DND-41 (cell line): ENCODE measurements around the gene DDR1.

ENCODE experiments used
- ATAC-seq: fragments of 200-7000 bp; cut with Tn5 transposase; 3 replicates; pipeline ENCODE4 v1.9.1; 2021; ENCODE audit warnings: low read depth; ENCODE audit not compliant: insufficient read depth
- DNase-seq: peaks from one replicate; pipeline ENCODE4 v3.0.0-alpha.2; 2020
- H2AFZ ChIP-seq: 2 replicates; pipeline ENCODE4 v1.6.0; 2012; ENCODE audit warnings: low read depth, low read length
- H3K27ac ChIP-seq: 2 replicates; pipeline ENCODE4 v1.5.1; 2012; ENCODE audit warnings: low read length, inconsistent platforms
- H3K27me3 ChIP-seq: fragments of 200-600 bp; sonication (generic); 2 replicates; pipeline ENCODE4 v1.6.0; 2012; ENCODE audit warnings: low read length, mild to moderate bottlenecking, inconsistent platforms; ENCODE audit not compliant: insufficient read depth, poor library complexity
- H3K36me3 ChIP-seq: 2 replicates; pipeline ENCODE4 v1.5.1; 2012; ENCODE audit warnings: low read length, inconsistent platforms; ENCODE audit not compliant: insufficient read depth
- H3K4me1 ChIP-seq: 2 replicates; pipeline ENCODE4 v1.5.1; 2012; ENCODE audit warnings: mild to moderate bottlenecking, low read length; ENCODE audit not compliant: insufficient read depth
- H3K4me2 ChIP-seq: 2 replicates; pipeline ENCODE4 v1.6.0; 2012; ENCODE audit warnings: mild to moderate bottlenecking, moderate library complexity, low read length, inconsistent platforms; ENCODE audit not compliant: insufficient read depth
- H3K4me3 ChIP-seq, 2 experiments: fragments of 200-600 bp in 1 of 2; shearing (Covaris generic) in 1 of 2; 2 replicates each; pipeline ENCODE4 v1.5.1; 2012 to 2016; ENCODE audit warnings: inconsistent platforms in 2 of 2, low read length in 2 of 2, mild to moderate bottlenecking in 2 of 2, low read depth in 1 of 2, moderate library complexity in 1 of 2
- H3K79me2 ChIP-seq: 2 replicates; pipeline ENCODE4 v1.6.0; 2012; ENCODE audit warnings: low read length, inconsistent platforms; ENCODE audit not compliant: insufficient read depth
- H3K9ac ChIP-seq: 2 replicates; pipeline ENCODE4 v1.6.0; 2012; ENCODE audit warnings: low read depth, mild to moderate bottlenecking, inconsistent platforms, low read length, moderate library complexity
- H3K9me3 ChIP-seq: 2 replicates; pipeline ENCODE4 v1.5.1; 2012; ENCODE audit warnings: low read length, moderate library complexity, mild to moderate bottlenecking, inconsistent platforms; ENCODE audit not compliant: insufficient read depth, severe bottlenecking
- H4K20me1 ChIP-seq: 2 replicates; pipeline ENCODE4 v1.6.0; 2012; ENCODE audit warnings: low read length; ENCODE audit not compliant: insufficient read depth
- EZH2 ChIP-seq: IDR thresholded peaks from 3 replicates; pipeline ENCODE4 v1.6.1; 2012; ENCODE audit warnings: borderline replicate concordance, low read depth, mild to moderate bottlenecking, moderate library complexity, low read length, inconsistent platforms; ENCODE audit not compliant: severe bottlenecking
- TF ChIP-seq, protein P1 (sequence below): IDR thresholded peaks from 2 replicates; pipeline ENCODE4 v1.5.1; 2012; ENCODE audit warnings: borderline replicate concordance, low read length, moderate library complexity, mild to moderate bottlenecking; ENCODE audit not compliant: poor library complexity, severe bottlenecking; ENCODE audit errors: extremely low read depth

The DDR1 gene

DNA sequence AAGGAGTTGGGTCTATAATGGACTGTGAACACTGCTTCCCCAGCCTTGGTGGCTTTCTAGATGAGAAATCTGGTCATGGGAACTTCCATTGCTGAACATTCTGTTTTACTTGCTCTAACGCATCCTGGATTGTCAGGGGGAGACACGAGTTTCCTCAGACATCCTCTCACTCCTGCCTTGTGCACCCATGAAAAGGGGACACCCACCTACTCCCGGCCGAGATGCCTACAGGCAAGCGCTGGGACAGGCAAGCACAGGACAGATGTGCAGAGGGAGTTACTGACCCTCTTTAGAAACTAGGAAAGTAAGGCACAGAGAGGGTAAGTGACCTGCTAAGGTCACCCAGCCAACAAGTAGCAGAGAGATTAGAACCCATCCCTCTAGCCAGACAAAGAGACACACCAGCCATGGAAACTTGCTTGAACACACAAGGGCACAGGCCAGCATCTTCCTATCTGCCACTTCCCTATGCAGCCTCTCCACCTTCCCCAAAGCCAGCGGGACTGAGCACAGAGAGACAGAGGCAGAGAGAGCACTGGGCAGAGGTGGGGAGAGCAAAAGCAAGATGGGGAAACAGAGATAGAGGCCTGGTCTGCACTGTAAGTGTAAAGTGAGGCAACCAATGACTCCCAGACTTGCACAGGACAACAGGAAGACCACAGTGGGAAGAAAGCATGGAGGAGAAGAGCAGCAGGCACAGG, 48.5 kb downstream of the DDR1 start:
- TF ChIP-seq, protein P1, sequence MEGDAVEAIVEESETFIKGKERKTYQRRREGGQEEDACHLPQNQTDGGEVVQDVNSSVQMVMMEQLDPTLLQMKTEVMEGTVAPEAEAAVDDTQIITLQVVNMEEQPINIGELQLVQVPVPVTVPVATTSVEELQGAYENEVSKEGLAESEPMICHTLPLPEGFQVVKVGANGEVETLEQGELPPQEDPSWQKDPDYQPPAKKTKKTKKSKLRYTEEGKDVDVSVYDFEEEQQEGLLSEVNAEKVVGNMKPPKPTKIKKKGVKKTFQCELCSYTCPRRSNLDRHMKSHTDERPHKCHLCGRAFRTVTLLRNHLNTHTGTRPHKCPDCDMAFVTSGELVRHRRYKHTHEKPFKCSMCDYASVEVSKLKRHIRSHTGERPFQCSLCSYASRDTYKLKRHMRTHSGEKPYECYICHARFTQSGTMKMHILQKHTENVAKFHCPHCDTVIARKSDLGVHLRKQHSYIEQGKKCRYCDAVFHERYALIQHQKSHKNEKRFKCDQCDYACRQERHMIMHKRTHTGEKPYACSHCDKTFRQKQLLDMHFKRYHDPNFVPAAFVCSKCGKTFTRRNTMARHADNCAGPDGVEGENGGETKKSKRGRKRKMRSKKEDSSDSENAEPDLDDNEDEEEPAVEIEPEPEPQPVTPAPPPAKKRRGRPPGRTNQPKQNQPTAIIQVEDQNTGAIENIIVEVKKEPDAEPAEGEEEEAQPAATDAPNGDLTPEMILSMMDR: no peak
- no peak for TF ChIP-seq EZH2
- Histone ChIP-seq H4K20me1 (no peaks in the 10 kb centered on the region), H3K27me3 (peaks cover 5% of the 10 kb centered on the region), H3K4me3 (no peak overlapping the region), H3K9me3 (no peaks in the 10 kb centered on the region), H3K9ac (no peak overlapping the region), H3K4me1 (no peaks in the 10 kb centered on the region), H3K27ac (no peak overlapping the region), H3K36me3 (no peaks in the 10 kb centered on the region), H3K4me2 (no peak overlapping the region), H2AFZ (no peak overlapping the region), H3K79me2 (no peaks in the 10 kb centered on the region)
- DNase-seq: no peak
- ATAC-seq: no peak

DNA sequence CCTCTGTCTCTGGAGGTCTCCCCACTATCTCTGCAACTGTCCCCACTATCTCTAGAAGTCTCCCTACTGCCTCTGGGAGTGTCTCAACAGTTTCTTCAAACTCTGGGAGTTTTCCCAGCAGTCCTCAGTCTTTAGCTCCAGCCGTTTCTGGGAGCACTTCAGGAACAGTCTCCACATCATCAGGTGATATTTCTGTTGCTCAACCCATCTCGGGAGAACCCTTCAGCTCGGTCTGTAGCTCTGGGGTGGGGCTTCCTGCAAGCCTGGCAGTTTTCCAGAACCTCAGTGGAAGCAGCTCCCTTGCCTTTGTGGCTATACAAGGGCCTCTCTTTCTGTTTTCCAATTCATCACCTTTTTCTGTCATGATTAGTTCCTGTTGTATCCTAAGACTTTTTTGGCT, 50.7 kb downstream of the DDR1 start:
- Histone ChIP-seq H3K4me2 (no peak overlapping the region), H3K4me1 (no peaks in the 10 kb centered on the region), H3K9ac (no peak overlapping the region), H3K27me3 (peaks cover 15% of the 10 kb centered on the region), H3K9me3 (no peaks in the 10 kb centered on the region), H4K20me1 (no peaks in the 10 kb centered on the region), H2AFZ (no peak overlapping the region), H3K36me3 (no peaks in the 10 kb centered on the region), H3K4me3 (no peak overlapping the region), H3K79me2 (no peaks in the 10 kb centered on the region), H3K27ac (no peak overlapping the region)
- TF ChIP-seq, protein P1: no peak
- no peak for TF ChIP-seq EZH2
- DNase-seq: no peak
- no peak for ATAC-seq

DNA sequence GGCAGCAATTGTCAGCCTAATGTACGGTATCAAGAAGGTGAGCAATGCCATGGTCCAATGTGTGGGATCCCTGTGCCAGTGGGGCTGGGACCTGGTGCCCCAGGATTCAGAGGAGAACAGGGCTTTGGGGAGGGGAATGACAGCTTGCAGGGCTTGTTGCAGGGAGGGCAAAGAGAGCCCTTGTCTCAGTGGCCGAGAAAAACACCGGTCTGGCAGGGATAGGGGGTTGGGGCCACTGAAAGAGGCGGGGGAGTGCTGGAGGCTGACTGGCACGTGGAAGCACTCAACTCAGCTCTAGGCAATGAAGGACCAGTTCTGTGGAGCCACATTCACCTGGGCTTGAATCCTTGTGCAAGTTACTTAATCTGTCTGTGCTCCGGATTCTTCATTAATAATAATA, 52.9 kb downstream of the DDR1 start:
- Histone ChIP-seq H4K20me1 (no peaks in the 10 kb centered on the region), H3K4me2 (no peak overlapping the region), H3K9ac (no peak overlapping the region), H3K36me3 (no peaks in the 10 kb centered on the region), H3K27me3 (peaks cover 15% of the 10 kb centered on the region), H3K9me3 (no peaks in the 10 kb centered on the region), H2AFZ (no peak overlapping the region), H3K79me2 (no peaks in the 10 kb centered on the region), H3K4me3 (no peak overlapping the region), H3K27ac (no peak overlapping the region), H3K4me1 (no peaks in the 10 kb centered on the region)
- DNase-seq: no peak
- ATAC-seq: no peak
- TF ChIP-seq, protein P1: no peak
- no peak for TF ChIP-seq EZH2
